K562 (cell line): Measurements from ENCODE around the gene PMVK. TPM values are rescaled to one million over a fixed set of nuclear protein-coding genes. Genes with fewer than 3 reads are reported as not detected.

ENCODE experiments used
- ARID1B ChIP-seq: fragments of 450-650 bp; IDR thresholded peaks from 2 replicates; pipeline ENCODE4 v1.6.1; 2016; ENCODE audit warnings: antibody characterized with exemption, mild to moderate bottlenecking, inconsistent platforms
- BRD9 ChIP-seq: fragments of 450-650 bp; IDR thresholded peaks from 2 replicates; pipeline ENCODE4 v1.6.1; 2018; ENCODE audit warnings: low read depth; ENCODE audit not compliant: partially characterized antibody
- CBFA2T2 ChIP-seq: fragments of 450-650 bp; conservative IDR thresholded peaks from 2 replicates; pipeline ENCODE4 v1.6.1; 2017; ENCODE audit warnings: mild to moderate bottlenecking
- CHCHD3 ChIP-seq: fragments of 250-450 bp; sonication (Bioruptor Pico); IDR thresholded peaks from 2 replicates; pipeline ENCODE4 v2.1.2; 2022; ENCODE audit warnings: mild to moderate bottlenecking
- ERF ChIP-seq: fragments of 450-650 bp; formaldehyde crosslinking; IDR thresholded peaks from 2 replicates; pipeline ENCODE4 v1.4.0; 2020; ENCODE audit warnings: mild to moderate bottlenecking, mixed read lengths
- FOXA3 ChIP-seq, 2 experiments: fragments of 450-650 bp in 1 of 2; sonication (generic) in 1 of 2; formaldehyde crosslinking; IDR thresholded peaks in 1 of 2; conservative IDR thresholded peaks in 1 of 2; 2 replicates each; pipeline versions ENCODE4 v1.4.0 to v1.8.0; 2020 to 2022; ENCODE audit warnings: mild to moderate bottlenecking in 2 of 2, missing genetic modification reagents in 1 of 2
- FOXK2 ChIP-seq, 2 experiments: fragments of 450-650 bp; IDR thresholded peaks in 1 of 2; conservative IDR thresholded peaks in 1 of 2; 2 replicates each; pipeline ENCODE4 v1.6.1; 2016; ENCODE audit warnings: low read depth in 2 of 2, mild to moderate bottlenecking in 1 of 2
- FOXP1 ChIP-seq: sonication (generic); formaldehyde crosslinking; IDR thresholded peaks from 2 replicates; pipeline ENCODE4 v1.8.0; 2022; ENCODE audit warnings: mild to moderate bottlenecking, missing genetic modification reagents
- POLR2B ChIP-seq: fragments of 450-650 bp; IDR thresholded peaks from 2 replicates; pipeline ENCODE4 v1.6.1; 2018; ENCODE audit warnings: low read depth; ENCODE audit not compliant: partially characterized antibody
- TAF9B ChIP-seq: fragments of 450-650 bp; IDR thresholded peaks from 2 replicates; pipeline ENCODE4 v1.6.1; 2018; ENCODE audit warnings: mild to moderate bottlenecking; ENCODE audit not compliant: partially characterized antibody
- WHSC1 ChIP-seq: IDR thresholded peaks from one replicate; pipeline ENCODE4 v1.6.1; 2012; ENCODE audit warnings: low read length, control low read depth, inconsistent platforms
- ZKSCAN1 ChIP-seq: fragments of 150-350 bp; IDR thresholded peaks from 2 replicates; pipeline ENCODE4 v1.6.1; 2016; ENCODE audit warnings: low read depth, low read length
- ZZZ3 ChIP-seq: fragments of 450-650 bp; IDR thresholded peaks from 2 replicates; pipeline ENCODE4 v1.6.1; 2016; ENCODE audit warnings: antibody characterized with exemption, mild to moderate bottlenecking, moderate library complexity
- polyA plus RNA-seq, 8 experiments: library from polyadenylated mRNA; depleted of rRNA in 4 of 8; stranded (reverse) in 5 of 8; unstranded in 3 of 8; fragments of >200 nt; fragmentation: Nextera tagmentation in 2 of 8; fragmentation: Illumina TruSeq in 1 of 8; extraction: Ambion mirVana in 2 of 8; extraction: Trizol in 1 of 8; gene quantifications; 2 replicates each; pipeline versions ENCODE4 v1.2.1 to v1.2.3, GENCODE V29; 2011 to 2014; ENCODE audit warnings: inconsistent platforms in 1 of 8, missing spikeins in 1 of 8
- total RNA-seq, 7 experiments: library from RNA; depleted of rRNA in 6 of 7; stranded (reverse); fragments of >200 nt in 6 of 7; fragmentation: Illumina TruSeq in 2 of 7; extraction: Trizol in 2 of 7; gene quantifications; 2 replicates each; pipeline versions ENCODE4 v1.2.1 to v1.2.3, GENCODE V29; 2011 to 2021; ENCODE audit warnings: low replicate concordance in 1 of 7
- TF ChIP-seq, protein P1 (sequence below), 2 experiments: fragments of 450-650 bp in 1 of 2; sonication (generic) in 1 of 2; formaldehyde crosslinking; conservative IDR thresholded peaks; 2 replicates each; pipeline versions ENCODE4 v1.4.0 to v1.8.1; 2020 to 2022; ENCODE audit warnings: mild to moderate bottlenecking in 1 of 2, missing genetic modification reagents in 1 of 2
- TF ChIP-seq, protein P2 (sequence below): sonication (generic); formaldehyde crosslinking; IDR thresholded peaks from 2 replicates; pipeline ENCODE4 v1.8.1; 2023; ENCODE audit warnings: mild to moderate bottlenecking, missing genetic modification reagents
- TF ChIP-seq, protein P3 (sequence below): fragments of 450-650 bp; IDR thresholded peaks from 2 replicates; pipeline ENCODE4 v1.6.1; 2016; ENCODE audit warnings: missing biosample characterization, missing genetic modification characterization
- TF ChIP-seq, protein P4 (sequence below): sonication (generic); formaldehyde crosslinking; IDR thresholded peaks from 2 replicates; pipeline ENCODE4 v1.8.1; 2022; ENCODE audit warnings: missing genetic modification reagents
- TF ChIP-seq, protein P5 (sequence below): fragments of 450-650 bp; IDR thresholded peaks from 2 replicates; pipeline ENCODE4 v1.6.1; 2017; ENCODE audit warnings: antibody characterized with exemption, mild to moderate bottlenecking

PMVK gene
- total and polyA plus RNA-seq, 9 of the 15 experiments (the other 6 are each of a cell fraction or from before 2014, with no cell fraction given): 1.1 to 15.3 (median 6.3) TPM

DNA sequence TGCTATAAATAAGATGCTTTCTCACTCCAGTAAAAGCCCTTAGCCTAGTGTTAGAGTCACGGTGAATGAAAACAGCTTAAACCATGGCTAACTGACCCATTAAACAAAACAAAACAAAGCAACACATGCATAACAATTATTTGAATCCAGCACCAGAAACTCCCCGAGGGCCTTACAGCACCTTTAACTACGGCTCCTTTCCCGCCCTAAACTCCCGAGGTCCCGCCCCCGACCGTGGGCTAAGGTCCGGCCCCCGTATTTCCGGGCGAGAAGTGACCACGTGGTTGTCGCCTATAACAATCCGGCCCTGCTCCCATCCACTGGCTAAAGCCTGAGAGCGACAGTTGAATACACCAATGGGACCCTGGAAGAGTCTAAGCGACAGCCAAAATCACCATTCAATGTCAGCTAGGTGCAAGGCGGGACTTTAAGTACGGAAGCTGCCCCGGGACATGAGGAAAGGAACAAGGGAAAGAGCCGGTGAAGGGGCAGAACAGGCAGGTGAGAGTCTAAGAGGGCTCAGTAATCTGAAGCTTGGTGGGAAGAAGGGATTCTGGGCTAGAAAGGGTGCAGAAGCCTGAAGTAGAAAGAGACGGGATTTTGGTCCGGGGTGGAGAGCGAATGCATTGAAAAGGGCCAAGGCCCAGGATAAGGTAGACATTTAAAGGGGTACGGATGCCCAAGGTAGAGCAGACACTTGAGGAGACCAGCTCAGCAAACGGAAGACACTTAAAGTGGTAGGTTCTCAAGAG lies 46.6 kb upstream of the PMVK start, which contains the start of gene FLAD1 (continued):
- TF ChIP-seq, protein P1, sequence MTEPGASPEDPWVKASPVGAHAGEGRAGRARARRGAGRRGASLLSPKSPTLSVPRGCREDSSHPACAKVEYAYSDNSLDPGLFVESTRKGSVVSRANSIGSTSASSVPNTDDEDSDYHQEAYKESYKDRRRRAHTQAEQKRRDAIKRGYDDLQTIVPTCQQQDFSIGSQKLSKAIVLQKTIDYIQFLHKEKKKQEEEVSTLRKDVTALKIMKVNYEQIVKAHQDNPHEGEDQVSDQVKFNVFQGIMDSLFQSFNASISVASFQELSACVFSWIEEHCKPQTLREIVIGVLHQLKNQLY (CRISPR knock-in tag; conservative IDR thresholded peaks at IDR 0.05): no peak
- TF ChIP-seq POLR2B (peak; percentile 80), FOXK2 (conservative IDR thresholded peaks at IDR 0.05 in 1 of 2, IDR thresholded peaks at IDR 0.05 in 1 of 2; ENCODE audit: low read depth in 2 of 2) (peak; percentile 95 to 96), TAF9B (peak; percentile 70), CHCHD3 (CRISPR knock-in tag) (peak; percentile 87; the same call in 1 of the 2 replicates), FOXP1 (0 out of 2 replicates have a peak, but pooled peaks have one; percentile 25), ZZZ3 (peak; percentile 85), FOXA3 (CRISPR knock-in tag; conservative IDR thresholded peaks at IDR 0.05 in 1 of 2, IDR thresholded peaks at IDR 0.05 in 1 of 2) (no peak; a peak in 1 of 4 replicates), ZKSCAN1 (no peak), ERF (CRISPR knock-in tag) (0 out of 2 replicates have a peak, but pooled peaks have one; percentile 25), CBFA2T2 (peak; percentile 74), WHSC1 (no peak), ARID1B (no peak), BRD9 (peak; percentile 38)
- TF ChIP-seq, protein P2, sequence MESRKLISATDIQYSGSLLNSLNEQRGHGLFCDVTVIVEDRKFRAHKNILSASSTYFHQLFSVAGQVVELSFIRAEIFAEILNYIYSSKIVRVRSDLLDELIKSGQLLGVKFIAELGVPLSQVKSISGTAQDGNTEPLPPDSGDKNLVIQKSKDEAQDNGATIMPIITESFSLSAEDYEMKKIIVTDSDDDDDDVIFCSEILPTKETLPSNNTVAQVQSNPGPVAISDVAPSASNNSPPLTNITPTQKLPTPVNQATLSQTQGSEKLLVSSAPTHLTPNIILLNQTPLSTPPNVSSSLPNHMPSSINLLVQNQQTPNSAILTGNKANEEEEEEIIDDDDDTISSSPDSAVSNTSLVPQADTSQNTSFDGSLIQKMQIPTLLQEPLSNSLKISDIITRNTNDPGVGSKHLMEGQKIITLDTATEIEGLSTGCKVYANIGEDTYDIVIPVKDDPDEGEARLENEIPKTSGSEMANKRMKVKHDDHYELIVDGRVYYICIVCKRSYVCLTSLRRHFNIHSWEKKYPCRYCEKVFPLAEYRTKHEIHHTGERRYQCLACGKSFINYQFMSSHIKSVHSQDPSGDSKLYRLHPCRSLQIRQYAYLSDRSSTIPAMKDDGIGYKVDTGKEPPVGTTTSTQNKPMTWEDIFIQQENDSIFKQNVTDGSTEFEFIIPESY (CRISPR knock-in tag): peak; percentile 57; the same call in 1 of the 2 replicates
- TF ChIP-seq, protein P3, sequence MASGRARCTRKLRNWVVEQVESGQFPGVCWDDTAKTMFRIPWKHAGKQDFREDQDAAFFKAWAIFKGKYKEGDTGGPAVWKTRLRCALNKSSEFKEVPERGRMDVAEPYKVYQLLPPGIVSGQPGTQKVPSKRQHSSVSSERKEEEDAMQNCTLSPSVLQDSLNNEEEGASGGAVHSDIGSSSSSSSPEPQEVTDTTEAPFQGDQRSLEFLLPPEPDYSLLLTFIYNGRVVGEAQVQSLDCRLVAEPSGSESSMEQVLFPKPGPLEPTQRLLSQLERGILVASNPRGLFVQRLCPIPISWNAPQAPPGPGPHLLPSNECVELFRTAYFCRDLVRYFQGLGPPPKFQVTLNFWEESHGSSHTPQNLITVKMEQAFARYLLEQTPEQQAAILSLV: no peak
- TF ChIP-seq, protein P4, sequence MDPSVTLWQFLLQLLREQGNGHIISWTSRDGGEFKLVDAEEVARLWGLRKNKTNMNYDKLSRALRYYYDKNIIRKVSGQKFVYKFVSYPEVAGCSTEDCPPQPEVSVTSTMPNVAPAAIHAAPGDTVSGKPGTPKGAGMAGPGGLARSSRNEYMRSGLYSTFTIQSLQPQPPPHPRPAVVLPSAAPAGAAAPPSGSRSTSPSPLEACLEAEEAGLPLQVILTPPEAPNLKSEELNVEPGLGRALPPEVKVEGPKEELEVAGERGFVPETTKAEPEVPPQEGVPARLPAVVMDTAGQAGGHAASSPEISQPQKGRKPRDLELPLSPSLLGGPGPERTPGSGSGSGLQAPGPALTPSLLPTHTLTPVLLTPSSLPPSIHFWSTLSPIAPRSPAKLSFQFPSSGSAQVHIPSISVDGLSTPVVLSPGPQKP (CRISPR knock-in tag): no peak
- TF ChIP-seq, protein P5, sequence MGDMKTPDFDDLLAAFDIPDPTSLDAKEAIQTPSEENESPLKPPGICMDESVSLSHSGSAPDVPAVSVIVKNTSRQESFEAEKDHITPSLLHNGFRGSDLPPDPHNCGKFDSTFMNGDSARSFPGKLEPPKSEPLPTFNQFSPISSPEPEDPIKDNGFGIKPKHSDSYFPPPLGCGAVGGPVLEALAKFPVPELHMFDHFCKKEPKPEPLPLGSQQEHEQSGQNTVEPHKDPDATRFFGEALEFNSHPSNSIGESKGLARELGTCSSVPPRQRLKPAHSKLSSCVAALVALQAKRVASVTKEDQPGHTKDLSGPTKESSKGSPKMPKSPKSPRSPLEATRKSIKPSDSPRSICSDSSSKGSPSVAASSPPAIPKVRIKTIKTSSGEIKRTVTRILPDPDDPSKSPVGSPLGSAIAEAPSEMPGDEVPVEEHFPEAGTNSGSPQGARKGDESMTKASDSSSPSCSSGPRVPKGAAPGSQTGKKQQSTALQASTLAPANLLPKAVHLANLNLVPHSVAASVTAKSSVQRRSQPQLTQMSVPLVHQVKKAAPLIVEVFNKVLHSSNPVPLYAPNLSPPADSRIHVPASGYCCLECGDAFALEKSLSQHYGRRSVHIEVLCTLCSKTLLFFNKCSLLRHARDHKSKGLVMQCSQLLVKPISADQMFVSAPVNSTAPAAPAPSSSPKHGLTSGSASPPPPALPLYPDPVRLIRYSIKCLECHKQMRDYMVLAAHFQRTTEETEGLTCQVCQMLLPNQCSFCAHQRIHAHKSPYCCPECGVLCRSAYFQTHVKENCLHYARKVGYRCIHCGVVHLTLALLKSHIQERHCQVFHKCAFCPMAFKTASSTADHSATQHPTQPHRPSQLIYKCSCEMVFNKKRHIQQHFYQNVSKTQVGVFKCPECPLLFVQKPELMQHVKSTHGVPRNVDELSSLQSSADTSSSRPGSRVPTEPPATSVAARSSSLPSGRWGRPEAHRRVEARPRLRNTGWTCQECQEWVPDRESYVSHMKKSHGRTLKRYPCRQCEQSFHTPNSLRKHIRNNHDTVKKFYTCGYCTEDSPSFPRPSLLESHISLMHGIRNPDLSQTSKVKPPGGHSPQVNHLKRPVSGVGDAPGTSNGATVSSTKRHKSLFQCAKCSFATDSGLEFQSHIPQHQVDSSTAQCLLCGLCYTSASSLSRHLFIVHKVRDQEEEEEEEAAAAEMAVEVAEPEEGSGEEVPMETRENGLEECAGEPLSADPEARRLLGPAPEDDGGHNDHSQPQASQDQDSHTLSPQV: peak; percentile 77; the same call in 1 of the 2 replicates
